Measurements from ENCODE around the gene LTBP1. TPM values are rescaled to one million over a fixed set of nuclear protein-coding genes. Genes with fewer than 3 reads are reported as not detected.

Gene LTBP1
- total RNA-seq, 1 experiment from 2014 or later, result 28.5 TPM

DNA sequence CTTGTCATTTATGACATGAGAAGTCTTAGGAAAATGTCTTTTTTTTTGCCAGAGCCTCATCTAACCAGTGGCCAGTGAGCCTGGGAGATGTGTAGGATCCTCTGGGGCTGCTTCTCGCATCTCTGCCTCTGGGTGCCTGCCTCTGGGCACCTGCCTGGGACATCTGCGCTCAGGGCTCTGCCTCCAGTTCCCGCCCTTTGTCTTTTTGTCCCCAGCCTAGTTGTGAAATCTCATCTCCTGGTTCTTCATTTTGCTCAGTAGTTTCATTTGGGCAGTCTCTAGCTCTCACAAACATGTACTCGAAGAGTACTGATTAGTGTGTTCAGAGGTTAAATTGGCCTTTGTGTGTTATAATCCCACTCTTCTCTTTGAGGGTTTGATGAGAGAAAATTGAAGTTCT is 92.0 kb downstream of the LTBP1 start:
- H3K36me3 Mint-ChIP-seq (ENCODE audit: insufficient read depth in 1 of 3, low read depth in 3 of 3), result no peaks in the 10 kb centered on the region
- TF ChIP-seq, protein P1, sequence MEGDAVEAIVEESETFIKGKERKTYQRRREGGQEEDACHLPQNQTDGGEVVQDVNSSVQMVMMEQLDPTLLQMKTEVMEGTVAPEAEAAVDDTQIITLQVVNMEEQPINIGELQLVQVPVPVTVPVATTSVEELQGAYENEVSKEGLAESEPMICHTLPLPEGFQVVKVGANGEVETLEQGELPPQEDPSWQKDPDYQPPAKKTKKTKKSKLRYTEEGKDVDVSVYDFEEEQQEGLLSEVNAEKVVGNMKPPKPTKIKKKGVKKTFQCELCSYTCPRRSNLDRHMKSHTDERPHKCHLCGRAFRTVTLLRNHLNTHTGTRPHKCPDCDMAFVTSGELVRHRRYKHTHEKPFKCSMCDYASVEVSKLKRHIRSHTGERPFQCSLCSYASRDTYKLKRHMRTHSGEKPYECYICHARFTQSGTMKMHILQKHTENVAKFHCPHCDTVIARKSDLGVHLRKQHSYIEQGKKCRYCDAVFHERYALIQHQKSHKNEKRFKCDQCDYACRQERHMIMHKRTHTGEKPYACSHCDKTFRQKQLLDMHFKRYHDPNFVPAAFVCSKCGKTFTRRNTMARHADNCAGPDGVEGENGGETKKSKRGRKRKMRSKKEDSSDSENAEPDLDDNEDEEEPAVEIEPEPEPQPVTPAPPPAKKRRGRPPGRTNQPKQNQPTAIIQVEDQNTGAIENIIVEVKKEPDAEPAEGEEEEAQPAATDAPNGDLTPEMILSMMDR (conservative IDR thresholded peaks at IDR 0.05), result no peak
- H3K56ac ChIP-seq (ENCODE audit: insufficient read length, low read depth, low read length), result no peak overlapping the region
- H4K20me1 ChIP-seq (ENCODE audit: control insufficient read depth, insufficient read depth, insufficient read length), result no peaks in the 10 kb centered on the region
- H3K18ac ChIP-seq (ENCODE audit: insufficient read length, low read depth, low read length), result no peak overlapping the region
- H3T11ph ChIP-seq (ENCODE audit: low read length), result no peak overlapping the region
- H3K4ac ChIP-seq (ENCODE audit: low read depth, low read length), result no peak overlapping the region
- H4K91ac ChIP-seq (ENCODE audit: insufficient read length, low read depth, low read length), result no peak overlapping the region
- no peak overlapping the region for H3K4me3 Mint-ChIP-seq
- no peak overlapping the region for H3K4me2 ChIP-seq (ENCODE audit: insufficient read depth, insufficient read length, low read length)
- no peaks in the 10 kb centered on the region for H3K4me1 ChIP-seq (ENCODE audit: insufficient read depth, low read length)
- no peaks in the 10 kb centered on the region for H3K9me3 Mint-ChIP-seq
- H3K27me3 Mint-ChIP-seq (ENCODE audit: low read depth), result no peaks in the 10 kb centered on the region
- WGBS (ENCODE audit: extremely low coverage, insufficient read length, low lambda C conversion rate), result no CpG with 5 or more reads among the region's 4 CpGs
- H2BK120ac ChIP-seq (ENCODE audit: low read depth, low read length, poor library complexity, severe bottlenecking), result no peak overlapping the region
- no peak overlapping the region for H2BK20ac ChIP-seq (ENCODE audit: low read depth, low read length, poor library complexity, severe bottlenecking)
- H3K27ac ChIP-seq (ENCODE audit: insufficient read length, low read depth, low read length), result no peak overlapping the region
- H2BK5ac ChIP-seq (ENCODE audit: insufficient read length, low read length), result no peak overlapping the region
- H3K79me2 ChIP-seq (ENCODE audit: insufficient read depth, low read length), result 0 out of 2 replicates have a peak, but pooled peaks cover 3% of the 10 kb centered on the region
- no peak overlapping the region for H3K9ac ChIP-seq (ENCODE audit: extremely low read depth, insufficient read length, low read length)
- no peaks in the 10 kb centered on the region for H3K27me3 ChIP-seq (ENCODE audit: insufficient read depth, low read length)
- no peaks in the 10 kb centered on the region for H3K9me3 ChIP-seq (ENCODE audit: control insufficient read depth, low read depth, low read length)
- H2AK5ac ChIP-seq (ENCODE audit: insufficient read length, low read length), result no peak overlapping the region
- H3K27ac Mint-ChIP-seq, result no peak overlapping the region
- no peak overlapping the region for H2AFZ ChIP-seq (ENCODE audit: low read length)
- H3K23me2 ChIP-seq (ENCODE audit: insufficient read length, low read depth, low read length, poor library complexity, severe bottlenecking), result no peaks in the 10 kb centered on the region
- H4K5ac ChIP-seq (ENCODE audit: insufficient read length, low read depth, low read length), result no peak overlapping the region
- H3K79me1 ChIP-seq (ENCODE audit: insufficient read depth, low read depth, low read length, poor library complexity, severe bottlenecking), result no peaks in the 10 kb centered on the region
- no peak overlapping the region; the same call in 1 of the 2 replicates for H3K14ac ChIP-seq (ENCODE audit: insufficient read depth, low read length)
- H3K23ac ChIP-seq (ENCODE audit: insufficient read length, low read depth, low read length), result no peak overlapping the region
- H2BK12ac ChIP-seq (ENCODE audit: insufficient read length, low read depth, low read length), result no peak overlapping the region
- no peak overlapping the region for H2BK15ac ChIP-seq (ENCODE audit: low read depth, low read length)
- no peak overlapping the region for H4K8ac ChIP-seq (replicated peaks; ENCODE audit: insufficient read length, low read depth, low read length)
- DNase-seq, result no peak
- H3K4me1 Mint-ChIP-seq, result peaks cover 2 to 3% of the 10 kb centered on the region in 2 experiments
